ENCODE measurements around the gene RAPGEF6. TPM values are rescaled to one million over a fixed set of nuclear protein-coding genes. Genes with fewer than 3 reads are reported as not detected.
A peak's percentile ranks its signal among the peaks of the same experiment; 100 is the strongest.
"Not testable (repeated sequence)": the region's sequence is repeated elsewhere in the genome, so short reads cannot be mapped to it uniquely, and the experiment has no call there.

Gene RAPGEF6
- total RNA-seq, 2 donors from 2014 or later: 35.9 to 62.2 TPM

DNA sequence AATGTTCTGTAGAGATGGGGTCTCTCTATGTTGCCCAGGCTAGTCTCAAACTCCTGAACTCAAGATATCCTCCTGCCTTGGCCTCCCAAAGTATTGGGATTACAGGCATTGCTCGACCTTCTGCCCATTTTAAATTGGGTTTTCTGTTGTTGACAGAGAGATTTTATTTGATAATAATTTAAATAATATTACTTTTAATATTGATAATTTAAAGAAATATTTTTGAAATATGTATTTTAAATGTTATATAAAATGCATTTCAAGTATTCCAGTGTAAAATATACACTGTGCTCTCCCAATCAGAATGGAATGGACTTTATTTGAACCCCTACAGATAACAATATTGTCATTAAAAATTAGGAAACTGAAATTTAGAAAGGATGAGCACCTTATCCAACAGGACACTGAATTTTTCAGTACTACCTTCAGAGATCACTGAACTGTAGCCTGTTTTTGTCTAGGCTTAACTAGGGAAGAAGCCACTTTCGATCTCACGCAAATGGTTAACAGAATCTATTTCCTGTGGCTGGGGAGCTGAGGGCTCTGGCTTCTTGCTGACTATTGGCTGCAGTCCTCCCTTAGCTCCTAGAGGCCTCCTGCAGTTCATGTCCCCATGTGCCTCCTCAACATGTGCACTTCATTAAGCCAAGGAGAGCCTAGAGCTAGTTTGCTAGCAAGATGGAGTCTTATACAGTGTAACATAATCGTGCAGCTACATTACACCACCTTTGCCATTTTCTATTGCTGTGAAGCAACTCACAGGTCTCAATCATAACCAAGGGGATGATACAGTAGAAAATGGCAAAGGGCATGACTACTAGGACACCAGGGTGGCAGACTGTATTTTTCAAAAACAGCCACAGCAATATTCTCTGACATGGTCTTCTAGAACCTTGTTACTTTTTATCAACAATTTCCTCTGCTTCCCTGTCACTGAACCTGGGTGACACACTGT is 221.1 kb downstream of the RAPGEF6 start:
- peak in 1 of 2 donors; percentile 22 for DNase-seq (ENCODE audit: low spot score in 2 of 2)
- Mint-ChIP-seq H3K27ac (peak overlapping the region; percentile 89 to 96), H3K36me3 (peaks cover 14 to 49% of the 10 kb centered on the region in 2 donors), H3K9me3 (peaks cover 0 to 6% of the 10 kb centered on the region in 2 donors)
- ATAC-seq: peak; percentile 66 to 91

DNA sequence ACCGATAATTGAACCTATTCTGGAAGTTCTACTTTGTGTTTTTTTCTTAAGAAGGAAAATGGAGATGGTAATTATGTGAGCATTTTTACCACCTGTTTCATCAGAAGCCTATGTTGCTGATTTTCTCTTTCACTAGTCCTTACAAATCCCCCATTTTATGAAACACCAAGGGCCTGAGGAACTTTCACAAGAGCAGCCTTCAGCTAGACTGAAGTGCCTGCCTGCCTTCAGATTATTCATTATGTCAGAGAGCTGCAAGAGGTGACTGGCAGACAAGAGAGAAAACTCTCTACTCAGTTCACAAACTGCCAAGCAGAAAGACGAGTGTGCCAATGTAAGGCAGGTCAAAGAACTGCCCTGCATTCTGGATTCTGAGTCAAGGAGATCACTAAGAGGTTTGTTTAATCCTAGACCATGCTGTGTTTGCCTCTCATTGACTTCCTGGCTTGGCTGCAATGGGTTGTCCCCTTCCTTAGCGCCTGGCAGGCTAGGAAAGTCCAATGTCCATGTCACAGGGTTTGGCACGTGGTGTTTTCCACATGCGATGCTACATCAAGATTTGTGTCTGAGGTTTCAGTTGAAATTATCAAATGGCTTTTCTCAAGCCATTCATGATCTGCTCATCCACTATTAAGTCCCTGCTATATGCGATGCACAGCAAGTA is 227.9 kb downstream of the RAPGEF6 start:
- ATAC-seq: no peak
- DNase-seq (ENCODE audit: low spot score in 2 of 2): no peak
- peaks cover 2 to 9% of the 10 kb centered on the region in 2 donors for H3K9me3 Mint-ChIP-seq
- H3K36me3 Mint-ChIP-seq: peaks cover 34 to 87% of the 10 kb centered on the region in 2 donors
- H3K27ac Mint-ChIP-seq: peak overlapping the region; percentile 73 to 74

DNA sequence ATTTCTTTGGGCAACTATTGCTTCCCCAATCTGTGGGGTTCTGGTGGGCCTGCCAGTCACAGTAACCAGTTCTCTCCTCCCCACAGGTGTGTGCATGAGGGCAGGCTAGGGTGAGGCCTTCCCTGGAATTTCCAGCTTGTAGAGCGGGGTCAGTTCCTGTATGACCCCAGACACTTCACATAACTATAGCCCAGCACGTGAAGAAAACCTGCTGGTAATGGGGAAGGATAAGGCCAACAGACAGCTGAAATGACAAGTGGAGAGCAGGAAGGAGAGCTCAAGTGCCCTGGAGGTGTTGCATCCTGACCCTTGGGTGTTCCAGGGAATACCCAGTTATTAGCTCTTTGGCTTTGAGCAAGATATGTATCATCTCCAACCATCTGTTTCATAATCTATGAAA is 229.0 kb downstream of the RAPGEF6 start:
- H3K27ac Mint-ChIP-seq: peak overlapping the region; percentile 62 to 81

DNA sequence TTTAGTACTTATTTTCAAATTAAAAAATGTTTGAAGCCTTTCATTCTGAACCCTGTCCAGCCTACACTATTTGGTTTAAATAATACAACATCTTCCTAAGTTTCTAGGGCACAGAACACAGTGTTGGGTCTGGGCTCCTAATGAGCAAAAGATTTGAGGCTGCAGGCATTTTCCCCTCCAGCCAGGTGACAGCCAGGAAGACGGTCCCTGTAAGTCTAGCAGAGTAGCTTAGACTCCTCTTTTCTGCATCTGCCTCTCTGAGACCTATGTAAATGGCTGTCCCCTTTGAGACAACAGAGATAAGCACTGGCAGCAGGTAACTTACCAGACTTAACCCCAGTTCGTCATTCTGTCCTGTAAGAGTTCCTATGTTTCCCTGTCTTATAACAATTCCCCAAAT is 229.4 kb downstream of the RAPGEF6 start:
- peak in 1 of 2 donors; percentile 25 for ATAC-seq
- Mint-ChIP-seq H3K36me3 (peaks cover 39 to 88% of the 10 kb centered on the region in 2 donors), H3K9me3 (peaks cover 9 to 15% of the 10 kb centered on the region in 2 donors), H3K27ac (peak overlapping the region; percentile 62 to 81)
- no peak for DNase-seq (ENCODE audit: low spot score in 2 of 2)

More for the DNA sequence above, 229.0 kb downstream of the RAPGEF6 start:
- Mint-ChIP-seq H3K36me3 (peaks cover 39 to 88% of the 10 kb centered on the region in 2 donors), H3K9me3 (peaks cover 6 to 13% of the 10 kb centered on the region in 2 donors)
- DNase-seq (ENCODE audit: low spot score in 2 of 2) (no peak), ATAC-seq (peak in 1 of 2 donors; percentile 19)

DNA sequence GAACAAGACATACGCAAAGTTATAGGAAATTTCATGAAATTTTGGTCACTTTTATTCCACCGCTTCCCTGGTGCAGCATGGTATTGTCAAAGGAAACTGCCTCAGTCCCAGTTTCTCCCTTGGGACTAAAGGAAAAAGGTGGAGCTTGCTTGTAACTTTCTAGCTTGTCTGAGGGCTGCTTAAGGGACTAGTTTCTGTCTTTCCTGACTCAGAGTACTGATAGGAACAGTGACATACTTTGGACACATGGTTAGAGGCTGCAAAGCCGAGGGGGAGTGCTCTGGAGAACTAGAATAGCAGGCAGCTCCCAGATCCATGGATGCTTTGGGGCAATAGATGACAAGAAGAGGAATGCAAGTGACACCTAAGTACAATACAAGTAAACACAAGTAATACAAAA is 234.4 kb downstream of the RAPGEF6 start:
- ATAC-seq (no peak), DNase-seq (ENCODE audit: low spot score in 2 of 2) (no peak)
- peak overlapping the region; percentile 46 to 63 for H3K27ac Mint-ChIP-seq
- peaks cover 42 to 83% of the 10 kb centered on the region in 2 donors for H3K36me3 Mint-ChIP-seq
- peaks cover 10 to 11% of the 10 kb centered on the region in 2 donors for H3K9me3 Mint-ChIP-seq

DNA sequence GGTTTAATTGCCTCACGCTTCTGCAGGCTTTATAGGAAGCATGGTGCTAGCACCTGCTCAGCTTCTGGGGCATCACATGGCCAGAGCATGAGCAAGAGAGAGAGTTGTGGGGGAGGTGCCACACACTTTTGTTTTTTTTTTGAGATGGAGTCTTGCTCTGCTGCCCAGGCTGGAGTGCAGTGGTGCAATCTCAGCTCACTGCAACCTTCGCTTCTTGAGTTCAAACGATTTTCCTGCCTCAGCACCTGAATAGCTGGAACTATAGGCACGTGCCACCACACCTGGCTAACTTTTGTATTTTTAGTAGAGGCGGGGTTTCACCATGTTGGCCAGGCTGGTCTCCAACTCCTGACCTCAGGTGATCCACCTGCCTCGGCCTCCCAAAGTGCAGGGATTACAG is 236.0 kb downstream of the RAPGEF6 start:
- H3K36me3 Mint-ChIP-seq: peaks cover 47 to 80% of the 10 kb centered on the region in 2 donors
- H3K27ac Mint-ChIP-seq: peak overlapping the region; percentile 81 to 97
- H3K9me3 Mint-ChIP-seq: peaks cover 10 to 11% of the 10 kb centered on the region in 2 donors
- DNase-seq (ENCODE audit: low spot score in 2 of 2); ATAC-seq: not testable (repeated sequence)

DNA sequence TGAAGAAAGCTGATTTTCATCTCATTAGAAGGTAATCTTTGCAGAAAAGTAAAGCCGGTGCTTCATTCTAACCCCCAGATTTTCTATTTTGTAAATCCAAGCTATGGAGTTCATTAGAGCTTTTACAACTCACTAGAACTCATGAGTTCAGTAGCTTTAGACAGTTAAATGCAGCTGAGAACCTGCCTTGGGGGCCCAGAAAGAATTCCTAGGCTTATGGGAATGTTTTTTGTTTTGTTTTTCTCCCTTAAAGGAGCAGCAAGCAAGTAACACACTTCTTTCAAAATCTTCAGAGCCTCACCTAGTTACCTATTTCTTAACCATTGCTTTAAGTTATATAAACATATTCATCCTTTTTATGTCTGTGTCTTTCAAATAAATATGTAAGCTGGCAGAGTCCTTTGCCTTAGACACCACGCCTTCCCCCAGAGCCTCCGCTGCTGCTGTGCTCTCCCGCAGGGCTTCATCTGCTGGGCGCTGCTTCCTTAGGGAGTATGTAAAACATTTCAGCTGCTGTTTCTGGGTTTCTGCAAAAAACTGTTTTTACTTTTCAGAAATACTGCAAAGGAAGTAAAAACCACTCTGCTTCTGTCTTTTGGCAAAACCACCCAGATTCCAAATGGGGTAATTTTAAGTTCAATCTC is 238.3 kb downstream of the RAPGEF6 start:
- H3K9me3 Mint-ChIP-seq: peaks cover 5% of the 10 kb centered on the region in 2 donors
- no peak for ATAC-seq
- peaks cover 41 to 80% of the 10 kb centered on the region in 2 donors for H3K36me3 Mint-ChIP-seq
- H3K27ac Mint-ChIP-seq: peak overlapping the region; percentile 95 to 97
- no peak for DNase-seq (ENCODE audit: low spot score in 2 of 2)

DNA sequence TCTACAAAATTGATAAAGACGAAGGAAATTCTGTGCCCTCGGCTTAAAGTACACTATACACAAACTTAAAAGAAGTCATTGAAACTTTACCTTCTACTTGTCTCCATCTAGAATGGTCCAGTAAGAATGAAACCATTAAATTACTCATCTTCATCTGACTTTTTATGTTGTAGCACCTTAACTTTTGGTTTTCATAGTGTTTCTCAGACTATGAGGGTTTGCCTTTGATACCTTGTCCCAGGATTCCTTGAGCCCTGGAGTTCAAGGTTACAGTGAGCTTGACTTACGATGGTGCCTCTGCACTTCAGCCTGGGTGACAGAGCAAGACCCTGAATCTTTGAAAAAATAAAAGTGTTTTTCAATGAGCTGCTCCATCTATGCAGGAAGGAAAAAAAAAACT is 239.0 kb downstream of the RAPGEF6 start:
- peaks cover 39 to 85% of the 10 kb centered on the region in 2 donors for H3K36me3 Mint-ChIP-seq
- DNase-seq (ENCODE audit: low spot score in 2 of 2) (no peak), ATAC-seq (peak; percentile 81 to 82)
- peaks cover 4 to 5% of the 10 kb centered on the region in 2 donors for H3K9me3 Mint-ChIP-seq
- H3K27ac Mint-ChIP-seq: peak overlapping the region; percentile 95 to 97

DNA sequence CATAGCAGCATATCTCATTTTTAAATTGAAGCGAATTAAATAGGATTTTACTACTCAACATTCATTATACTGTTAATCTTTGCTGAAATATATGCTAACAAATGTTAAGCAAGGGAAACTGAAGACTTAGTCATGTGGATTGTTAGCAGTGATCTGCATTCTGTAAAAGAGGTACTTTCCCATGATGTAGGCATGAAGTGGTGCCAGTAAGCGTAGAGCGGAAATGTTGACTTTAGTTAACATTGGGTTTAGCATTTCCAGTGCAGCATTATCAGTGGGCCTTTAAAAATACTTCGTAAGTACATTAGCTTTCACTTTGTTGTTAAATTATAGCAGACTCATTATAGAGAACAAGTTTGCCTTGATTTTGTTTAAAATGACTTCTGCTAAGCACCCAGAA is 240.9 kb downstream of the RAPGEF6 start:
- ATAC-seq (peak; percentile 69 to 84), DNase-seq (ENCODE audit: low spot score in 2 of 2) (no peak)
- Mint-ChIP-seq H3K9me3 (no peaks in the 10 kb centered on the region), H3K27ac (peak overlapping the region; percentile 95 to 97), H3K36me3 (peaks cover 36 to 85% of the 10 kb centered on the region in 2 donors)

DNA sequence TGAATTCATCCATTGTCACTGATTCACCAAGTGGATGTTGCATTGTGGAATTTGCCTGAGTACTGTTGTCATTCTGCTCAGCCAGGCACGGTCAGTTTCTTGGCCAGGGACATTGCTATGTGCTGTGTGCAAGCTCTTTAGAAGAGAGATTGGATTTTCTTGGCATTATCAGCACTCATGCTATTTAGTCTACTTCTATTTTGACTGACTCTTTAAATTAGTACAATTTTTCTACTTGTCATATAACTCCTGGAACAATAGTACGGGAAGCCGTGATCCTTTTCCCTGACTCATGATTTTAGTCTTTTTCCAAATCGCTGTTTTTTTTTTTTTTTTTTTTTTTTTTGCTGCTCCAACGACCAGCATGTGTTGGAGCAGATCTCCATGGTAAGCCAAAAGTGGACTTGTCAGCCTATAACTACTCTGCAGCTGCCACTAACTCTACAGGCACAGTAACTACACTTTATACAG is 241.5 kb downstream of the RAPGEF6 start:
- Mint-ChIP-seq H3K36me3 (peaks cover 31 to 85% of the 10 kb centered on the region in 2 donors), H3K27ac (peak overlapping the region; percentile 95 to 97), H3K9me3 (no peaks in the 10 kb centered on the region)
- DNase-seq (ENCODE audit: low spot score in 2 of 2) (no peak), ATAC-seq (no peak)

DNA sequence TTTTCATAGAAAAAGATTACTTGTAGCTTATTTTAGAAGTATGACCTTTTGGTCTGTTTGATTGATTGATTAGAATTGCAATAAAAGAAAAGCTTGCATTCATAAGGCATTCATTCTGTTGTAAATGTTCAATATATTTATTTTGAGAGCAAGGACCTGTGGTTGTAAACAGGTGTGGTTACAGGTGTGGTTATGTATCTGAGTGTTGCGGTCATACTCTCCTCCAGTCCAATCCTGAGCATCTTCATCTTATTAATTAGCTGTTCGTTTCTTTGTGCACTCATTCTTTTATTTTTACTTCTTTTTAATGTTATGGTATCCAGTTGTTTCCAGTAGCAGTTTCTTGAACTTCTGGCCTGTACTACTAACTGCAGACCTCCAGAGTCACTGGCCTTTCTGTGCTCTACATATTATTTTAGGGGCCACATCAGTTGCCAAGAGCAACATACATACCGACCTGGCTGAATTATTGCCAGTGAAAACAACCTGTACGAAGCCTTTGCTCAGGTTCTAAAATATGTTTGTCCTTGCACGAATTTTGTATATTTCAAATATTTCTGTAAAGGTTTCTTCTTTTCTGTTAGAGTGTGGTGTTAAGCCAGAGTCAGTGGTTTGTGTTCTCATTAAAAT is 242.4 kb downstream of the RAPGEF6 start:
- H3K9me3 Mint-ChIP-seq: no peaks in the 10 kb centered on the region
- peaks cover 26 to 77% of the 10 kb centered on the region in 2 donors for H3K36me3 Mint-ChIP-seq
- ATAC-seq: no peak
- H3K27ac Mint-ChIP-seq: peak overlapping the region; percentile 95 to 97
- no peak for DNase-seq (ENCODE audit: low spot score in 2 of 2)

DNA sequence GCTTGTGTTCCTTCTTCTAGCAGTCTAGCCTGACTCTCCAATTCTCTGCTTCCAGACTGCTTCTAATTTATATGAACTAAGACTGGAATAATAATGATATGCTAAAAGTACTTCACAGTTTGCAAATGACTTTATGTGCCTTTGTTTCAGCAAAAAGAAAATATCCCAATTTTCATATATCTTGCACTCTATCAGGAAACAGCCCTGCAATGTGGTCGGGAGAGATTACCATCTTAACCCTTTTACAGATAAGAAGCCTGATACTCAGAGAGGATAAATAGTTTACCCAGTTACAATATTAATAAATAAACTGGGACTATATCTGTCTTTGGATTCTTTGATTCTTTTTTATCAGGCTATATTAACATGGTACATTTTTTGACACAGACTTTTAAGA is 245.2 kb downstream of the RAPGEF6 start:
- no peak for ATAC-seq
- peak overlapping the region; percentile 96 to 99 for H3K27ac Mint-ChIP-seq

DNA sequence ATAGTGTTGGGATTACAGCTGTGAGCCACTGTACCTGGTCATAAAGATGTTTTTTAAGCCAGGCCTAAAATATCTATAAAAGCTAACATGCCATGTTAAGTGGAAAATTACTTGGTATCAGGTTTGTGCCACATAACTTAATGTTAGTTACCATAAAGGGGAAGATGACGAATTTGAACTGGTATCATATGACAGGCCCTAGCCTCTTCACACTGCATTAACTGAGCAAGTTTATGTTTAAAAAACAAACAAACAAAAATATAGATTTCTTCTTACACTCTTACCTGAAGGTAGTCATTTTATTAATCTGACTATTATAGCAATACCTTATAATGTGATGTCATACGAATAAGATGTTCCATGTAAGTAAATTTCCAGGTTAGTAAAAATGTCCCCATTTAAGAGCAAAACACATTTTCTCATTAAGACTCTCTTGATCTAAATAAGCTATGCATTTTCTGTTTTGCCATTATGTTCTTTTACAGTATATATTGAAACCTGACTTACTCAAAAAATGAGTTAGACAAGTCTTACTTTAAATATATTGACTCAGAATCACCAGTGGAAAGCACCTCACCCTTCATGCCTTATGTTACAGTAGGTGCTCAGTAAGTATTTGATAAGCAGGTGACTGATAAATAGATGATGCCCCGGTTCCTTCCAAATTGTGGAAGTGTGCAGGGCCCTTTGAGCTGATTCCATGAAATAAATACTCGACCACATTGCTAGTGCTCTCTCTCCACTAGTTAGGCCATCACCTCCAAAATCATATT is 245.7 kb downstream of the RAPGEF6 start:
- DNase-seq (ENCODE audit: low spot score in 2 of 2): no peak

More for the DNA sequence above, 245.2 kb downstream of the RAPGEF6 start:
- DNase-seq (ENCODE audit: low spot score in 2 of 2): no peak
- Mint-ChIP-seq H3K9me3 (no peaks in the 10 kb centered on the region), H3K36me3 (peaks cover 14 to 82% of the 10 kb centered on the region in 2 donors)

DNA sequence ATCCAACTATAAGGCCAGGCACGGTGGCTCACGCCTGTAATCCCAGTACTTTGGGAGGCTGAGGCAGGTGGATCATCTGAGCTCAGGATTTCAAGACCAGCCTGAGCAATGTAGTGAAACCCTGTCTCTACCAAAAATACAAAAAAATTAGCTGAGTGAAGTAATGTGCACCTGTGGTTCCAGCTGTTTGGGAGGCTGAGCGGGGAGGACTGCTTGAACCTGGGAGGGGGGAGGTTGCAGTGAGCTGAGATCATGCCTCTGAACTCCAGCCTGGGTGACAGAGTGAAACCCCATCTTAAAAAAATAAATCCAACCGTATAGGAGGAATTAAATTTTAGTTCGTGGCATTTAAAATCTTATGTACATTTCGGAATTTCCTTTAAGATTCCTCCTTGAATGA is 247.8 kb downstream of the RAPGEF6 start:
- ATAC-seq (no peak), DNase-seq (ENCODE audit: low spot score in 2 of 2) (no peak)
- Mint-ChIP-seq H3K36me3 (peaks cover 7 to 69% of the 10 kb centered on the region in 2 donors), H3K9me3 (no peaks in the 10 kb centered on the region), H3K27ac (peak overlapping the region; percentile 73 to 96)

More for the DNA sequence above, 245.7 kb downstream of the RAPGEF6 start:
- peaks cover 14 to 82% of the 10 kb centered on the region in 2 donors for H3K36me3 Mint-ChIP-seq
- H3K27ac Mint-ChIP-seq: peak overlapping the region; percentile 96 to 99
- peak; percentile 72 to 78 for ATAC-seq
- no peaks in the 10 kb centered on the region for H3K9me3 Mint-ChIP-seq

DNA sequence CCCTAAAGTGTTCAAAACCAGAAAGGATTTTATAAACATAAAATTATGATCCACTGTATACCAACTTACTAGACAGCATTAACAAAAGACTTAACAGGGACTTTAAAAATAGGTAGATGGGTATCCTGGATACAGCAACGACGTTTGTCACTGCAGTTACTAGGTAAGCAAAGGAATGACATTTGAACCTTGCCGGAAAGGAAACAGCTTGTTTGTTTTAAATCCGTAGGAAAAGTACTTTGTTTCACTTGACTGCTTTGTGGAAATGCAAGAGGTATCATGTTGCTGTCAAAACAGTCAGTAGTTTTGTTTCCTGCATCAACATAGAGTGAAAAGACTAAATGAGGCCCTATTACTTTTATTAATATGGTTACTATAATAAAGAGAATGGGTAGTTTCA is 248.2 kb downstream of the RAPGEF6 start:
- ATAC-seq: no peak
- H3K36me3 Mint-ChIP-seq: peaks cover 8 to 66% of the 10 kb centered on the region in 2 donors
- no peaks in the 10 kb centered on the region for H3K9me3 Mint-ChIP-seq
- H3K27ac Mint-ChIP-seq: peak overlapping the region; percentile 73 to 96
- no peak for DNase-seq (ENCODE audit: low spot score in 2 of 2)

Data from activated naive CD4-positive, alpha-beta T cell treated with anti-CD3 and anti-CD28 coated beads, Interleukin-2, amount 50 U/mL, for 72 hours (primary cell).